Measurements from ENCODE around the gene PIAS1. TPM values are rescaled to one million over a fixed set of nuclear protein-coding genes. Genes with fewer than 3 reads are reported as not detected.

Gene PIAS1
- total RNA-seq, 1 donor from 2014 or later, result 67.8 TPM

GRCh38 chr15:68073576-68074288 is 19.6 kb downstream of the PIAS1 start:
- no peak for TF ChIP-seq CTCF (IDR thresholded peaks at IDR 0.05; ENCODE audit: unreplicated experiment)
- Mint-ChIP-seq H3K36me3 (ENCODE audit: low read depth, unreplicated experiment) (no peaks in the 10 kb centered on the region), H3K4me1 (ENCODE audit: unreplicated experiment) (peaks cover 31% of the 10 kb centered on the region), H3K27ac (ENCODE audit: unreplicated experiment) (no peak overlapping the region), H3K9me3 (ENCODE audit: unreplicated experiment) (no peaks in the 10 kb centered on the region), H3K27me3 (ENCODE audit: unreplicated experiment) (no peaks in the 10 kb centered on the region), H3K4me3 (ENCODE audit: unreplicated experiment) (no peak overlapping the region)
- no peak for DNase-seq (ENCODE audit: low spot score)

GRCh38 chr15:68075764-68076385 is 21.8 kb downstream of the PIAS1 start:
- Mint-ChIP-seq H3K9me3 (ENCODE audit: unreplicated experiment) (no peaks in the 10 kb centered on the region), H3K27me3 (ENCODE audit: unreplicated experiment) (no peaks in the 10 kb centered on the region), H3K27ac (ENCODE audit: unreplicated experiment) (no peak overlapping the region), H3K4me3 (ENCODE audit: unreplicated experiment) (no peak overlapping the region), H3K36me3 (ENCODE audit: low read depth, unreplicated experiment) (no peaks in the 10 kb centered on the region), H3K4me1 (ENCODE audit: unreplicated experiment) (peaks cover 33% of the 10 kb centered on the region)
- TF ChIP-seq CTCF (IDR thresholded peaks at IDR 0.05; ENCODE audit: unreplicated experiment), result no peak
- no peak for DNase-seq (ENCODE audit: low spot score)

GRCh38 chr15:68078365-68078764 is 24.2 kb downstream of the PIAS1 start:
- H3K4me3 Mint-ChIP-seq (ENCODE audit: unreplicated experiment), result no peak overlapping the region
- H3K36me3 Mint-ChIP-seq (ENCODE audit: low read depth, unreplicated experiment), result no peaks in the 10 kb centered on the region
- peaks cover 53% of the 10 kb centered on the region for H3K4me1 Mint-ChIP-seq (ENCODE audit: unreplicated experiment)
- no peaks in the 10 kb centered on the region for H3K9me3 Mint-ChIP-seq (ENCODE audit: unreplicated experiment)
- DNase-seq (ENCODE audit: low spot score), result no peak
- no peaks in the 10 kb centered on the region for H3K27me3 Mint-ChIP-seq (ENCODE audit: unreplicated experiment)
- peak overlapping the region; percentile 49 for H3K27ac Mint-ChIP-seq (ENCODE audit: unreplicated experiment)
- no peak for TF ChIP-seq CTCF (IDR thresholded peaks at IDR 0.05; ENCODE audit: unreplicated experiment)

DNA sequence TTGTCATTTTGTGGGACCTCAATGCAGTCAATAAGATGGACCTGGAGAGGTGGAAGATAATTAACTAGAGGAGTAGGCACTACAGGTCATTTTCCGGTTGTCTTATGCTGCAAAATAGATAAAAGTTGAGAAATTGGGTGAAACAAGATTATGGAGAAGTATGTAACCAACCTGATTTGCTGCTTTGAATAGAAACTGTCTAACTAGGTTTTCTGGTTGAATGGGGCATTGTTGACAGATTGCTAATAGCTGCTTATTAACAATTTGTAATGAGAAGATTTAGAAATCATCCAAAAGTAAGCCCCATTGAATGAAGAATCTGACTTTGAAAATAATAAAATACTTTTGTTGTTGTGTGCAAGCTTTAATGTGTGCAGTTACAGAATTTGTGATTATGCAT is 26.2 kb downstream of the PIAS1 start:
- peaks cover 3% of the 10 kb centered on the region for H3K27me3 Mint-ChIP-seq (ENCODE audit: unreplicated experiment)
- H3K9me3 Mint-ChIP-seq (ENCODE audit: unreplicated experiment), result no peaks in the 10 kb centered on the region
- peaks cover 64% of the 10 kb centered on the region for H3K4me1 Mint-ChIP-seq (ENCODE audit: unreplicated experiment)
- TF ChIP-seq CTCF (IDR thresholded peaks at IDR 0.05; ENCODE audit: unreplicated experiment), result no peak
- H3K36me3 Mint-ChIP-seq (ENCODE audit: low read depth, unreplicated experiment), result no peaks in the 10 kb centered on the region
- no peak overlapping the region for H3K4me3 Mint-ChIP-seq (ENCODE audit: unreplicated experiment)
- no peak for DNase-seq (ENCODE audit: low spot score)
- no peak overlapping the region for H3K27ac Mint-ChIP-seq (ENCODE audit: unreplicated experiment)

- Mint-ChIP-seq H3K4me1 (ENCODE audit: unreplicated experiment) (peaks cover 67% of the 10 kb centered on the region), H3K4me3 (ENCODE audit: unreplicated experiment) (no peak overlapping the region), H3K27ac (ENCODE audit: unreplicated experiment) (peak overlapping the region; percentile 85), H3K27me3 (ENCODE audit: unreplicated experiment) (peaks cover 3% of the 10 kb centered on the region), H3K36me3 (ENCODE audit: low read depth, unreplicated experiment) (no peaks in the 10 kb centered on the region), H3K9me3 (ENCODE audit: unreplicated experiment) (no peaks in the 10 kb centered on the region)
- TF ChIP-seq CTCF (IDR thresholded peaks at IDR 0.05; ENCODE audit: unreplicated experiment), result no peak
- no peak for DNase-seq (ENCODE audit: low spot score)
These were observed 26.7 kb downstream of the PIAS1 start for GRCh38 chr15:68080783-68081182.
